Measurements from ENCODE around the gene NECAP2. TPM values are rescaled to one million over a fixed set of nuclear protein-coding genes. Genes with fewer than 3 reads are reported as not detected.
A peak's percentile ranks its signal among the peaks of the same experiment; 100 is the strongest.

NECAP2 gene
- total RNA-seq, 1 experiment from 2014 or later = 29.8 TPM

- H3K36me3 Mint-ChIP-seq = peaks cover 47% of the 10 kb centered on the region
- ChIA-PET CTCF (no interaction called here), POLR2A (no interaction called here)
- H3K9me3 Mint-ChIP-seq = no peaks in the 10 kb centered on the region
- no peak overlapping the region for H3K4me3 Mint-ChIP-seq
- no peak overlapping the region for H3K27ac Mint-ChIP-seq
- H3K4me1 Mint-ChIP-seq = no peaks in the 10 kb centered on the region
- no peak for ATAC-seq
- no peaks in the 10 kb centered on the region for H3K27me3 Mint-ChIP-seq (ENCODE audit: low read depth)
- TF ChIP-seq NFYB (CRISPR knock-in tag; conservative IDR thresholded peaks at IDR 0.05; ENCODE audit: low read depth) (no peak), NR2C2 (CRISPR knock-in tag; IDR thresholded peaks at IDR 0.05) (no peak)
- DNase-seq (ENCODE audit: low spot score) = no peak
These were observed 10.4 kb downstream of the NECAP2 start for GRCh38 chr1:16450863-16451481.

DNA sequence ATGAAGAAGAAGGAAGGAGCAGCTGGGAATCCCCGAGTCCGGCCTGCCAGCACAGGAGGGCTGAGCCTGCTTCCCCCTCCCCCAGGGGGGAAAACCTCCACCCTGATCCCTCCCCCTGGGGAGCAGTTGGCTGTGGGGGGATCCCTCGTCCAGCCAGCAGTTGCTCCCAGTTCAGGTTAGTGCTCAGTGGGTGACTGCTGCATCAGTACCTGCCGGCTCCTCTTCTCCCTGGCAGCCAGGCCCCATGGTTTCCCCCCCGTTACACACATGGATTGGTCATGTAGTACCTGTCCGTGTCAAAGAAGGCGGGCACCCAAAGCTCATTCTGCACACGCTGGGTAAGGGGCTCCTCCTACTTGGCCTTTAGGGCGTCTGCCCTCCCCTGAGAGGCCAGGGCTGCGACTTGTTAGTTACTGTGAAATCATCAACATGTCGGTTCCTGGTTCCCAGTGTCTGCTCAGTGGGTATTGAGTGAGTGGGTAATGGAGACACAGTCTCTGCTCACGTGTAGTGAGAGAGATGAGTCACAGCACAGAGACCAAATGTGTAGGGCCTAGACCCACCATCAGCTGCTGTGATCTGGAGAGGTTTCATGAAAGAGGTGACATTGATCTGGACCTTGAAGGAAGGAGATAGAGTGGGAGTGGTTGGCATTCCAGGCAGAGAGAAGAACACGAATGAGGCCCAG lies 11.5 kb downstream of the NECAP2 start:
- Mint-ChIP-seq H3K27me3 (ENCODE audit: low read depth) (no peaks in the 10 kb centered on the region), H3K4me3 (no peak overlapping the region), H3K4me1 (no peaks in the 10 kb centered on the region), H3K27ac (peak overlapping the region; percentile 60), H3K36me3 (peaks cover 54% of the 10 kb centered on the region), H3K9me3 (no peaks in the 10 kb centered on the region)
- ChIA-PET CTCF (no interaction called here), POLR2A (no interaction called here)
- DNase-seq (ENCODE audit: low spot score) = no peak
- no peak for TF ChIP-seq GTF2I (CRISPR knock-in tag; conservative IDR thresholded peaks at IDR 0.05)
- TF ChIP-seq, protein P1, sequence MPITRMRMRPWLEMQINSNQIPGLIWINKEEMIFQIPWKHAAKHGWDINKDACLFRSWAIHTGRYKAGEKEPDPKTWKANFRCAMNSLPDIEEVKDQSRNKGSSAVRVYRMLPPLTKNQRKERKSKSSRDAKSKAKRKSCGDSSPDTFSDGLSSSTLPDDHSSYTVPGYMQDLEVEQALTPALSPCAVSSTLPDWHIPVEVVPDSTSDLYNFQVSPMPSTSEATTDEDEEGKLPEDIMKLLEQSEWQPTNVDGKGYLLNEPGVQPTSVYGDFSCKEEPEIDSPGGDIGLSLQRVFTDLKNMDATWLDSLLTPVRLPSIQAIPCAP (CRISPR knock-in tag; IDR thresholded peaks at IDR 0.05) = no peak
- no peak for TF ChIP-seq ZNF232 (CRISPR knock-in tag; IDR thresholded peaks at IDR 0.05)
- no peak for TF ChIP-seq TEAD4 (CRISPR knock-in tag; IDR thresholded peaks at IDR 0.05)
- TF ChIP-seq, protein P2, sequence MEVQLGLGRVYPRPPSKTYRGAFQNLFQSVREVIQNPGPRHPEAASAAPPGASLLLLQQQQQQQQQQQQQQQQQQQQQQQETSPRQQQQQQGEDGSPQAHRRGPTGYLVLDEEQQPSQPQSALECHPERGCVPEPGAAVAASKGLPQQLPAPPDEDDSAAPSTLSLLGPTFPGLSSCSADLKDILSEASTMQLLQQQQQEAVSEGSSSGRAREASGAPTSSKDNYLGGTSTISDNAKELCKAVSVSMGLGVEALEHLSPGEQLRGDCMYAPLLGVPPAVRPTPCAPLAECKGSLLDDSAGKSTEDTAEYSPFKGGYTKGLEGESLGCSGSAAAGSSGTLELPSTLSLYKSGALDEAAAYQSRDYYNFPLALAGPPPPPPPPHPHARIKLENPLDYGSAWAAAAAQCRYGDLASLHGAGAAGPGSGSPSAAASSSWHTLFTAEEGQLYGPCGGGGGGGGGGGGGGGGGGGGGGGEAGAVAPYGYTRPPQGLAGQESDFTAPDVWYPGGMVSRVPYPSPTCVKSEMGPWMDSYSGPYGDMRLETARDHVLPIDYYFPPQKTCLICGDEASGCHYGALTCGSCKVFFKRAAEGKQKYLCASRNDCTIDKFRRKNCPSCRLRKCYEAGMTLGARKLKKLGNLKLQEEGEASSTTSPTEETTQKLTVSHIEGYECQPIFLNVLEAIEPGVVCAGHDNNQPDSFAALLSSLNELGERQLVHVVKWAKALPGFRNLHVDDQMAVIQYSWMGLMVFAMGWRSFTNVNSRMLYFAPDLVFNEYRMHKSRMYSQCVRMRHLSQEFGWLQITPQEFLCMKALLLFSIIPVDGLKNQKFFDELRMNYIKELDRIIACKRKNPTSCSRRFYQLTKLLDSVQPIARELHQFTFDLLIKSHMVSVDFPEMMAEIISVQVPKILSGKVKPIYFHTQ (CRISPR knock-in tag; IDR thresholded peaks at IDR 0.05) = no peak
- TF ChIP-seq CREM (CRISPR knock-in tag; IDR thresholded peaks at IDR 0.05) = no peak
- TF ChIP-seq JUN (CRISPR knock-in tag; IDR thresholded peaks at IDR 0.05) = no peak
- TF ChIP-seq, protein P3, sequence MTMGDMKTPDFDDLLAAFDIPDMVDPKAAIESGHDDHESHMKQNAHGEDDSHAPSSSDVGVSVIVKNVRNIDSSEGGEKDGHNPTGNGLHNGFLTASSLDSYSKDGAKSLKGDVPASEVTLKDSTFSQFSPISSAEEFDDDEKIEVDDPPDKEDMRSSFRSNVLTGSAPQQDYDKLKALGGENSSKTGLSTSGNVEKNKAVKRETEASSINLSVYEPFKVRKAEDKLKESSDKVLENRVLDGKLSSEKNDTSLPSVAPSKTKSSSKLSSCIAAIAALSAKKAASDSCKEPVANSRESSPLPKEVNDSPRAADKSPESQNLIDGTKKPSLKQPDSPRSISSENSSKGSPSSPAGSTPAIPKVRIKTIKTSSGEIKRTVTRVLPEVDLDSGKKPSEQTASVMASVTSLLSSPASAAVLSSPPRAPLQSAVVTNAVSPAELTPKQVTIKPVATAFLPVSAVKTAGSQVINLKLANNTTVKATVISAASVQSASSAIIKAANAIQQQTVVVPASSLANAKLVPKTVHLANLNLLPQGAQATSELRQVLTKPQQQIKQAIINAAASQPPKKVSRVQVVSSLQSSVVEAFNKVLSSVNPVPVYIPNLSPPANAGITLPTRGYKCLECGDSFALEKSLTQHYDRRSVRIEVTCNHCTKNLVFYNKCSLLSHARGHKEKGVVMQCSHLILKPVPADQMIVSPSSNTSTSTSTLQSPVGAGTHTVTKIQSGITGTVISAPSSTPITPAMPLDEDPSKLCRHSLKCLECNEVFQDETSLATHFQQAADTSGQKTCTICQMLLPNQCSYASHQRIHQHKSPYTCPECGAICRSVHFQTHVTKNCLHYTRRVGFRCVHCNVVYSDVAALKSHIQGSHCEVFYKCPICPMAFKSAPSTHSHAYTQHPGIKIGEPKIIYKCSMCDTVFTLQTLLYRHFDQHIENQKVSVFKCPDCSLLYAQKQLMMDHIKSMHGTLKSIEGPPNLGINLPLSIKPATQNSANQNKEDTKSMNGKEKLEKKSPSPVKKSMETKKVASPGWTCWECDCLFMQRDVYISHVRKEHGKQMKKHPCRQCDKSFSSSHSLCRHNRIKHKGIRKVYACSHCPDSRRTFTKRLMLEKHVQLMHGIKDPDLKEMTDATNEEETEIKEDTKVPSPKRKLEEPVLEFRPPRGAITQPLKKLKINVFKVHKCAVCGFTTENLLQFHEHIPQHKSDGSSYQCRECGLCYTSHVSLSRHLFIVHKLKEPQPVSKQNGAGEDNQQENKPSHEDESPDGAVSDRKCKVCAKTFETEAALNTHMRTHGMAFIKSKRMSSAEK (CRISPR knock-in tag; IDR thresholded peaks at IDR 0.05; ENCODE audit: borderline replicate concordance) = no peak
- no peak for TF ChIP-seq MXD4 (CRISPR knock-in tag; IDR thresholded peaks at IDR 0.05; ENCODE audit: borderline replicate concordance)
- no peak for TF ChIP-seq RELA (CRISPR knock-in tag; IDR thresholded peaks at IDR 0.05; ENCODE audit: borderline replicate concordance)
- no peak for TF ChIP-seq HMGXB4 (CRISPR knock-in tag; IDR thresholded peaks at IDR 0.05)
- TF ChIP-seq ZNF416 (CRISPR knock-in tag; IDR thresholded peaks at IDR 0.05) = no peak
- TF ChIP-seq FOXP1 (CRISPR knock-in tag; IDR thresholded peaks at IDR 0.05; ENCODE audit: borderline replicate concordance) = no peak
- TF ChIP-seq, protein P4, sequence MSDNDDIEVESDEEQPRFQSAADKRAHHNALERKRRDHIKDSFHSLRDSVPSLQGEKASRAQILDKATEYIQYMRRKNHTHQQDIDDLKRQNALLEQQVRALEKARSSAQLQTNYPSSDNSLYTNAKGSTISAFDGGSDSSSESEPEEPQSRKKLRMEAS (CRISPR knock-in tag; IDR thresholded peaks at IDR 0.05) = no peak
- no peak for TF ChIP-seq ZSCAN18 (CRISPR knock-in tag; IDR thresholded peaks at IDR 0.05)
- no peak for TF ChIP-seq KAT7 (CRISPR knock-in tag; IDR thresholded peaks at IDR 0.05; ENCODE audit: borderline replicate concordance)
- TF ChIP-seq, protein P5, sequence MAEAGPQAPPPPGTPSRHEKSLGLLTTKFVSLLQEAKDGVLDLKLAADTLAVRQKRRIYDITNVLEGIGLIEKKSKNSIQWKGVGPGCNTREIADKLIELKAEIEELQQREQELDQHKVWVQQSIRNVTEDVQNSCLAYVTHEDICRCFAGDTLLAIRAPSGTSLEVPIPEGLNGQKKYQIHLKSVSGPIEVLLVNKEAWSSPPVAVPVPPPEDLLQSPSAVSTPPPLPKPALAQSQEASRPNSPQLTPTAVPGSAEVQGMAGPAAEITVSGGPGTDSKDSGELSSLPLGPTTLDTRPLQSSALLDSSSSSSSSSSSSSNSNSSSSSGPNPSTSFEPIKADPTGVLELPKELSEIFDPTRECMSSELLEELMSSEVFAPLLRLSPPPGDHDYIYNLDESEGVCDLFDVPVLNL (CRISPR knock-in tag; IDR thresholded peaks at IDR 0.05; ENCODE audit: borderline replicate concordance, low read depth) = no peak
- no peak for TF ChIP-seq NR3C1 (CRISPR knock-in tag; conservative IDR thresholded peaks at IDR 0.05; ENCODE audit: low read depth)
- no peak for TF ChIP-seq ELF4 (CRISPR knock-in tag; IDR thresholded peaks at IDR 0.05; ENCODE audit: low read depth)
- ATAC-seq = no peak

Measured in WTC11 (cell line).